ENCODE data around the gene GPR25.
"Not testable (repeated sequence)": the region's sequence is repeated elsewhere in the genome, so short reads cannot be mapped to it uniquely, and the experiment has no call there.

The GPR25 gene

DNA sequence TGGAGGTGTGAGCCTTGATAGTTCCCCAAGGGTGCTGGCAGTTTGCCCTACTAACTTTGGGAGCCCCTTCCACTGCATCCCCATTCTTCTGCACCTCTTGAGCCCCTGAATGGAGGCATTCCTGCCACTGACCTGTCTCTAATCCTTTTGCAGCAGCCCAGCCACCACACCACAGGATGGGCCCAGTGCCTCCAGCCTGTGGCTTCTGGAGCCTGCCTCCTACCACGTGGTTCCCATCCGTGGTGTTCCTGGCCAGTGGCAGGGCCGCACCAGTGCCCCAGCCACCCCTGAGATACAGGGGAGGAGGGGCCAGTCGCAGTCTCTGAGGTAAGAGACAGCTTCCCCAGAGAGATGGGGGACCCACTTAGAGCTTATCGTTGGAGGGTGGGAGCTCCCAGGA lies 36.3 kb downstream of the GPR25 start:
- H3K27ac ChIP-seq (replicated peaks) = no peak overlapping the region; the same call in 1 of the 2 replicates
- TF ChIP-seq, protein P1, sequence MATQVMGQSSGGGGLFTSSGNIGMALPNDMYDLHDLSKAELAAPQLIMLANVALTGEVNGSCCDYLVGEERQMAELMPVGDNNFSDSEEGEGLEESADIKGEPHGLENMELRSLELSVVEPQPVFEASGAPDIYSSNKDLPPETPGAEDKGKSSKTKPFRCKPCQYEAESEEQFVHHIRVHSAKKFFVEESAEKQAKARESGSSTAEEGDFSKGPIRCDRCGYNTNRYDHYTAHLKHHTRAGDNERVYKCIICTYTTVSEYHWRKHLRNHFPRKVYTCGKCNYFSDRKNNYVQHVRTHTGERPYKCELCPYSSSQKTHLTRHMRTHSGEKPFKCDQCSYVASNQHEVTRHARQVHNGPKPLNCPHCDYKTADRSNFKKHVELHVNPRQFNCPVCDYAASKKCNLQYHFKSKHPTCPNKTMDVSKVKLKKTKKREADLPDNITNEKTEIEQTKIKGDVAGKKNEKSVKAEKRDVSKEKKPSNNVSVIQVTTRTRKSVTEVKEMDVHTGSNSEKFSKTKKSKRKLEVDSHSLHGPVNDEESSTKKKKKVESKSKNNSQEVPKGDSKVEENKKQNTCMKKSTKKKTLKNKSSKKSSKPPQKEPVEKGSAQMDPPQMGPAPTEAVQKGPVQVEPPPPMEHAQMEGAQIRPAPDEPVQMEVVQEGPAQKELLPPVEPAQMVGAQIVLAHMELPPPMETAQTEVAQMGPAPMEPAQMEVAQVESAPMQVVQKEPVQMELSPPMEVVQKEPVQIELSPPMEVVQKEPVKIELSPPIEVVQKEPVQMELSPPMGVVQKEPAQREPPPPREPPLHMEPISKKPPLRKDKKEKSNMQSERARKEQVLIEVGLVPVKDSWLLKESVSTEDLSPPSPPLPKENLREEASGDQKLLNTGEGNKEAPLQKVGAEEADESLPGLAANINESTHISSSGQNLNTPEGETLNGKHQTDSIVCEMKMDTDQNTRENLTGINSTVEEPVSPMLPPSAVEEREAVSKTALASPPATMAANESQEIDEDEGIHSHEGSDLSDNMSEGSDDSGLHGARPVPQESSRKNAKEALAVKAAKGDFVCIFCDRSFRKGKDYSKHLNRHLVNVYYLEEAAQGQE (IDR thresholded peaks at IDR 0.05; ENCODE audit: insufficient replicate concordance, low read depth) = no peak
- TF ChIP-seq, protein P2, sequence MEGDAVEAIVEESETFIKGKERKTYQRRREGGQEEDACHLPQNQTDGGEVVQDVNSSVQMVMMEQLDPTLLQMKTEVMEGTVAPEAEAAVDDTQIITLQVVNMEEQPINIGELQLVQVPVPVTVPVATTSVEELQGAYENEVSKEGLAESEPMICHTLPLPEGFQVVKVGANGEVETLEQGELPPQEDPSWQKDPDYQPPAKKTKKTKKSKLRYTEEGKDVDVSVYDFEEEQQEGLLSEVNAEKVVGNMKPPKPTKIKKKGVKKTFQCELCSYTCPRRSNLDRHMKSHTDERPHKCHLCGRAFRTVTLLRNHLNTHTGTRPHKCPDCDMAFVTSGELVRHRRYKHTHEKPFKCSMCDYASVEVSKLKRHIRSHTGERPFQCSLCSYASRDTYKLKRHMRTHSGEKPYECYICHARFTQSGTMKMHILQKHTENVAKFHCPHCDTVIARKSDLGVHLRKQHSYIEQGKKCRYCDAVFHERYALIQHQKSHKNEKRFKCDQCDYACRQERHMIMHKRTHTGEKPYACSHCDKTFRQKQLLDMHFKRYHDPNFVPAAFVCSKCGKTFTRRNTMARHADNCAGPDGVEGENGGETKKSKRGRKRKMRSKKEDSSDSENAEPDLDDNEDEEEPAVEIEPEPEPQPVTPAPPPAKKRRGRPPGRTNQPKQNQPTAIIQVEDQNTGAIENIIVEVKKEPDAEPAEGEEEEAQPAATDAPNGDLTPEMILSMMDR (IDR thresholded peaks at IDR 0.05; ENCODE audit: insufficient read depth, low read length) = no peak
- TF ChIP-seq POLR2AphosphoS5 (IDR thresholded peaks at IDR 0.05; ENCODE audit: low read depth) (no peak), SPI1 (IDR thresholded peaks at IDR 0.05; ENCODE audit: borderline replicate concordance, low read depth) (no peak), GABPA (IDR thresholded peaks at IDR 0.05; ENCODE audit: low read depth) (no peak)
- DNase-seq (ENCODE audit: low read depth in 1 of 2, low spot score in 1 of 2) = no peak

GRCh38 chr1:200909757-200910239 lies 37.0 kb downstream of the GPR25 start:
- Histone ChIP-seq H3K4me3 (replicated peaks; ENCODE audit: insufficient read depth, low read length) (no peak overlapping the region), H3K27me3 (ENCODE audit: insufficient read depth, poor library complexity, severe bottlenecking) (no peaks in the 10 kb centered on the region), H3K27ac (replicated peaks) (no peak overlapping the region)
- TF ChIP-seq GABPA (IDR thresholded peaks at IDR 0.05; ENCODE audit: low read depth) = no peak
- TF ChIP-seq, protein P1 (IDR thresholded peaks at IDR 0.05; ENCODE audit: insufficient replicate concordance, low read depth) = no peak
- TF ChIP-seq, protein P2 (IDR thresholded peaks at IDR 0.05; ENCODE audit: insufficient read depth, low read length) = no peak
- no peak for TF ChIP-seq SPI1 (IDR thresholded peaks at IDR 0.05; ENCODE audit: borderline replicate concordance, low read depth)
- no peak for DNase-seq (ENCODE audit: low read depth in 1 of 2, low spot score in 1 of 2)

More for the DNA sequence above, 36.3 kb downstream of the GPR25 start:
- Histone ChIP-seq H3K4me3 (replicated peaks; ENCODE audit: insufficient read depth, low read length) (no peak overlapping the region), H3K27me3 (ENCODE audit: insufficient read depth, poor library complexity, severe bottlenecking) (no peaks in the 10 kb centered on the region)

DNA sequence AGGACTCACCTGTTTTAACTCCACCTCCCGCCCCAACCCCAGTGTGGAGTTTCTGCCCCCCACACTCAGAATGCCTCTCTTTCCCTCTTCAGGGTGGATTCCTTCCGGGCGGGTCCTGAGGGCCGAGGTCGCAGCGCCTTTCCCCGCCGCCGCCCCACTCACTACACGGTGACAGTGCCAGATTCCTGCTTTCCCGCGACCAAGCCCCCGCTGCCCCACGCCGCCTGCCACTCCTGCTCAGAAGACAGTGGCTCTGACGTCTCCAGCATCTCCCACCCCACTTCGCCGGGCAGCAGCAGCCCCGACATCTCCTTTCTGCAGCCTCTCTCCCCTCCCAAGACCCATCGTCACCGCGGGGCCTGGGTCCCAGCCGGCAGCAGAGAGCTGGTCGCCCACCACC lies 38.6 kb downstream of the GPR25 start:
- no peaks in the 10 kb centered on the region for H3K27me3 ChIP-seq (ENCODE audit: insufficient read depth, poor library complexity, severe bottlenecking)
- no peak for DNase-seq (ENCODE audit: low read depth in 1 of 2, low spot score in 1 of 2)
- TF ChIP-seq POLR2AphosphoS5 (IDR thresholded peaks at IDR 0.05; ENCODE audit: low read depth) (no peak), SPI1 (IDR thresholded peaks at IDR 0.05; ENCODE audit: borderline replicate concordance, low read depth) (no peak), GABPA (IDR thresholded peaks at IDR 0.05; ENCODE audit: low read depth) (no peak)
- TF ChIP-seq, protein P2 (IDR thresholded peaks at IDR 0.05; ENCODE audit: insufficient read depth, low read length) = no peak
- TF ChIP-seq, protein P1 (IDR thresholded peaks at IDR 0.05; ENCODE audit: insufficient replicate concordance, low read depth) = no peak
- H3K4me3 ChIP-seq (replicated peaks; ENCODE audit: insufficient read depth, low read length) = no peak overlapping the region
- no peak overlapping the region for H3K27ac ChIP-seq (replicated peaks)

DNA sequence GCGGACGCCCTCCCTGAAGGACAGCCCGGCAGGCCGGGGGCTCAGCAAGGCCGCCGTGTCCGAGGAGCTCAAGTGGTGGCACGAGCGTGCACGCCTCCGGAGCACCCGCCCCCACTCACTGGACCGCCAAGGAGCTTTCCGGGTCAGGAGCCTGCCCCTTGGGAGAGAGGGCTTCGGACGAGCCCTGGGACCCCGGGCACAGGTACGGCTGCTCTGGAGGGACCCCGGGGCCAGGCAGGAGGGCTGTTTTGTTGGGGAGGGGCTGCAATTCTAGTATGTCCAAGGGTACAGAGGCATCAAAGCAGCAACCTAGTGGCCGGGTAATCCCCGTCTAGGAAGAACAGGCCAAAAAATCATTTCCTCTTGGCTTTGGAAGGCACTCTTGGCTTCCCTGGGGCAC lies 39.2 kb downstream of the GPR25 start:
- not testable (repeated sequence) for H3K27me3 ChIP-seq (ENCODE audit: insufficient read depth, poor library complexity, severe bottlenecking); DNase-seq (ENCODE audit: low read depth in 1 of 2, low spot score in 1 of 2); H3K27ac ChIP-seq (replicated peaks); H3K4me3 ChIP-seq (replicated peaks; ENCODE audit: insufficient read depth, low read length)

All from HL-60 (cell line).